Retinal pigment epithelial cell (primary cell): Measurements from ENCODE around the gene IPO11.
"Not testable (repeated sequence)": the region's sequence is repeated elsewhere in the genome, so short reads cannot be mapped to it uniquely, and the experiment has no call there.

ENCODE experiments used
- DNase-seq: peaks from one replicate; pipeline ENCODE4 v3.0.0-alpha.2; 2010; ENCODE audit warnings: low read depth
- H3K4me3 ChIP-seq: 2 replicates; pipeline ENCODE4 v1.5.1; 2011; ENCODE audit warnings: mild to moderate bottlenecking, low read length, control low read depth, moderate library complexity
- TF ChIP-seq, protein P1 (sequence below): conservative IDR thresholded peaks from 2 replicates; pipeline ENCODE4 v1.5.1; 2011; ENCODE audit warnings: low read depth, low read length, control low read depth, inconsistent platforms

IPO11 gene

DNA sequence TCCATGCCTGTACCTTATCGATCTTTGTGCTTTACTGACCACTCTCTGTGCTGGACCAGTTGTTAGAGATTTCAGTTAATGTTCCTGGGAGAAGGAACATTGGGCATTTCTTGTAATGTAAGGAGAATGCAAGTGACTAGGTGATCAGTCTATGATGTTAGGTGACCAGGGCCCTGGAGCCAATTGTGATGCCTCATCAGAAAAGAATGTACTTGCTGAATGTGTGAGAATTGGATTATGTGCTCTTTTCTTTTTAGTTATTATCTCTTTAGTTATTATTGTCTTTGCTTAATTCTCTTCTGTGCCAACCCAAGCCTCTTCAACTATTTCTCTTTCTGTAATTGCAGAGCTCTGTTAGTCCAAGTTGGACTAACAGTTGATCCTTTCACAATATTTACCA lies 258.9 kb downstream of the IPO11 start:
- no peak overlapping the region for H3K4me3 ChIP-seq
- no peak for DNase-seq
- TF ChIP-seq, protein P1, sequence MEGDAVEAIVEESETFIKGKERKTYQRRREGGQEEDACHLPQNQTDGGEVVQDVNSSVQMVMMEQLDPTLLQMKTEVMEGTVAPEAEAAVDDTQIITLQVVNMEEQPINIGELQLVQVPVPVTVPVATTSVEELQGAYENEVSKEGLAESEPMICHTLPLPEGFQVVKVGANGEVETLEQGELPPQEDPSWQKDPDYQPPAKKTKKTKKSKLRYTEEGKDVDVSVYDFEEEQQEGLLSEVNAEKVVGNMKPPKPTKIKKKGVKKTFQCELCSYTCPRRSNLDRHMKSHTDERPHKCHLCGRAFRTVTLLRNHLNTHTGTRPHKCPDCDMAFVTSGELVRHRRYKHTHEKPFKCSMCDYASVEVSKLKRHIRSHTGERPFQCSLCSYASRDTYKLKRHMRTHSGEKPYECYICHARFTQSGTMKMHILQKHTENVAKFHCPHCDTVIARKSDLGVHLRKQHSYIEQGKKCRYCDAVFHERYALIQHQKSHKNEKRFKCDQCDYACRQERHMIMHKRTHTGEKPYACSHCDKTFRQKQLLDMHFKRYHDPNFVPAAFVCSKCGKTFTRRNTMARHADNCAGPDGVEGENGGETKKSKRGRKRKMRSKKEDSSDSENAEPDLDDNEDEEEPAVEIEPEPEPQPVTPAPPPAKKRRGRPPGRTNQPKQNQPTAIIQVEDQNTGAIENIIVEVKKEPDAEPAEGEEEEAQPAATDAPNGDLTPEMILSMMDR, result no peak

DNA sequence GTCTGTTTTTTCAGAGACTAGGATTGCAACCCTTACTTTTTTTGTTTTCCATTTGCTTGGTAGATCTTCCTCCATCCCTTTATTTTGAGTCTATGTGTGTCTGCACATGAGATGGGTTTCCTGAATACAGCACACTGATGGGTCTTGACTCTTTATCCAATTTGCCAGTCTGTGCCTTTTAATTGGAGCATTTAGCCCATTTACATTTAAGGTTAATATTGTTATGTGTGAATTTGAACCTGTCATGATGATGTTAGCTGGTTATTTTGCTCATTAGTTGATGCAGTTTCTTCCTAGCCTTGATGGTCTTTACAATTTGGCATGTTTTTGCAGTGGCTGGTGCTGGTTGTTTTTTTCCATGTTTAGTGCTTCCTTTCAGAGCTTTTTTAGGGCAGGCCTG lies 264.0 kb downstream of the IPO11 start:
- DNase-seq, H3K4me3 ChIP-seq: not testable (repeated sequence)
